SHP77 (cell line): ENCODE data around the gene RAB35.

Experiments used
- DNase-seq, 2 experiments: peaks; one replicate each; lab custom pipeline; 2025; lab: John Stamatoyannopoulos, UW

Gene RAB35

DNA sequence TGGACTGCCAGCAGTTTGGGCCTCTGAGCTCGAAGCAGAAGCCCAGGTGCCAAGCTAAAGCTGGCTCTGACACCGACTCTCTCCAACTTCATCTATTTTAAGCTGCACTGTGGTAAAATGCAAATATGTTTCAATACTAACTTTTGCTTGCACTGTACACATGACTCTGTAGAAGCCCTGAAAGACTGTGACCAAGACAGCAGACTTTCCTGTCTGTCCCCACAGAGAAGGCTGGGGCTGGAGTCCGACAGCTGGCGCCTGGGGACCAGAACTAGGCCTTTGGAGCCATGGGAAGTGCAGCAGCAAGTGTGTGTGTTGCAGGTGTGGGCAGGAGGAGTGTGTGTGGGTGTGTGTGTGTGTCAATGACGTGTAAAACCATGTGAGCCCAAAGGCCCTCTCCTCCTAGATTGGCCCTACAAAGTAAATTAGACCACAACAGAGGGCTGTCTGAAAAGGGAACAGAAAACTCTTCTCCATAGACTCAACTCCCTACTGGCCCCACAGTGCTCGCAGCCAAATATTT is 16.4 kb upstream of the RAB35 start:
- no peak for DNase-seq

GRCh38 chr12:120132054-120132836 is 15.7 kb upstream of the RAB35 start:
- no peak for DNase-seq

GRCh38 chr12:120131116-120131515 is 14.6 kb upstream of the RAB35 start:
- no peak for DNase-seq

- DNase-seq, result no peak
Measured at GRCh38 chr12:120130011-120130410, 13.5 kb upstream of the RAB35 start.

- DNase-seq, result no peak
Measured at GRCh38 chr12:120126635-120127005, 10.1 kb upstream of the RAB35 start.

DNA sequence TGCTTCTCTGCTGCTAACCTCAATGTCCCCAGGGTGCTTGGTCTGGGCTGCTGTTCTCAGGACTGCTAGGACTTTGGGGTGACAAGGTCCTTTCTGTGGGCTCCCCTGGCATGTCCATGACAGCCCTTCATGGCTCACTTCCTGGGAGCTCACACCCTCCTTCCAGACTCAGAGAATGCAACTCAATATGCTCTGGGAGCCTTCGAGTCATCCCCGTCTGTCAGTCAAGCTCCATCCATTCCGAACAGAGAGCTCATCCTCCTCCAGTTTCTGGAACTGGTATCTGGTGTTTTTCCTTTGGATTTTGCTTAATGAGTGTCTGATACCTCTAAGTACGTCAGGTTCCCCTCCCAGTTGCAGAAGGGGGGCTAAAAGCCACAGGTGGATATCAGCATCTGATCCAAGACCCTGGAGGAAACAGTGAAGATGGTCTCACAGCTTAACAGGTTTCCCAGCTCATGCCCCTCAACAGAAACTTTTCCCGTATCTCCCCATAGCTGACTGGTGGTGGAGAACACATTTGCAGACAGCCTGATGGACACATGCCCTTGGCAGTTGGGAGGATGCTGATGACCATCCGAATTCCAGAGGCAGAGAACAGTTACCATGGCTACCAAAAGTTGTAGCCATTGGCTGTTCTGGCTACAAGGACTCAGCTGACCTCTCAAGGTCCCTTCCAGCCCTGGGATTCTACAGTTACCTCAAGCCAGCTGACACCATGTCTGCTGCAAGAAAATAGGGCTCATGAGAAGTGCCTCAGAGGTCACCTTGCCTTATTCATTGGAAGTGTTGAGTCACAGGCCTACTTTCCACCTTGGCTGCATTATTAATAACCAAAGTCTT is 9.5 kb upstream of the RAB35 start:
- no peak for DNase-seq

DNA sequence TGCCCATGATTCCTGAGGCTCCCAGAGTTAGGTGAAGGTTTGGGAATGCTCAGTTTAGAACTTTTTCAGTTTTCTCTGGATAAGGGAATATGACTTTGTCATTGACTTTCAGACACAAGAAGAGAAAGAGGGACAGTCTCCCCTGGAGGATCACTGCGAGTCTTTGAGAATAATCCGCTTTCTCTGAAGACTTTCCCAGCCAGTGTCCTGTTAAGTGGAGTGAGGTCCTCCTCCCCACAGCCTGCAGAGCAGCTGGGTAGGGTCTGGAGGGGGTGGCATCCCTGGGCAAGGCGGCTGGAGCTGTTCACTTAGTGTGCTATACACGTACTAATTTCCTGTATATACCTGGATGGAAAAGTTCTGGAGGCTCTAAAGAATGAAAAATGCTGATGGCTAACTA is 8.5 kb upstream of the RAB35 start:
- no peak for DNase-seq

DNA sequence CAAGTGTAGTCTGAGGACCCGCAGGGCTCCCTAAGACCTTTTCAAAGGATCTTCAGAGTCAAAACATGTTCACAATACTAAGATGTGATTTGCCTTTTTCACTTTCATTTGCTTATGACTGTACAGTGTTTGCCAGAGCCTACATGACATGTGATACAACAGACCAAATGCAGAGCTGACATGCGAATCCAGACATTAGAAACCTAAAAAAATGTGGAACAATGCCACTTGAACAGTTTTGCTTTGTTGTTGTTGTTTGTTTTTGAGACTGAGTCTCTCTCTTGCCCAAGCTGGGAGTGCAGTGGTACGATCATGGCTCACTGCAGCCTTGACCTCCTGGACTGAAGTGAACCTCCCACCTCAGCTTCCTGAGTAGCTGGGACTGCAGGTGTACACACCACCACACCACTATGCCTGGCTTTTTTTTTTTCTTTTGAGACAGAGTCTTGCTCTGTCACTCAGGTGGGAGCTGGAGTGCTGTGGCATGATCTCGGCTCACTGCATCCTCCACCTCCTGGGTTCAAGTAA is 5.3 kb upstream of the RAB35 start:
- DNase-seq, result no peak

GRCh38 chr12:120121343-120121742 is 4.8 kb upstream of the RAB35 start:
- no peak for DNase-seq

- DNase-seq, result no peak
Measured at GRCh38 chr12:120119271-120119973, 2.9 kb upstream of the RAB35 start.

- DNase-seq, result peak; percentile 62 to 71
Measured at GRCh38 chr12:120118321-120119061, 1.9 kb upstream of the RAB35 start.

GRCh38 chr12:120117961-120118320 is 1.4 kb upstream of the RAB35 start:
- no peak for DNase-seq

DNA sequence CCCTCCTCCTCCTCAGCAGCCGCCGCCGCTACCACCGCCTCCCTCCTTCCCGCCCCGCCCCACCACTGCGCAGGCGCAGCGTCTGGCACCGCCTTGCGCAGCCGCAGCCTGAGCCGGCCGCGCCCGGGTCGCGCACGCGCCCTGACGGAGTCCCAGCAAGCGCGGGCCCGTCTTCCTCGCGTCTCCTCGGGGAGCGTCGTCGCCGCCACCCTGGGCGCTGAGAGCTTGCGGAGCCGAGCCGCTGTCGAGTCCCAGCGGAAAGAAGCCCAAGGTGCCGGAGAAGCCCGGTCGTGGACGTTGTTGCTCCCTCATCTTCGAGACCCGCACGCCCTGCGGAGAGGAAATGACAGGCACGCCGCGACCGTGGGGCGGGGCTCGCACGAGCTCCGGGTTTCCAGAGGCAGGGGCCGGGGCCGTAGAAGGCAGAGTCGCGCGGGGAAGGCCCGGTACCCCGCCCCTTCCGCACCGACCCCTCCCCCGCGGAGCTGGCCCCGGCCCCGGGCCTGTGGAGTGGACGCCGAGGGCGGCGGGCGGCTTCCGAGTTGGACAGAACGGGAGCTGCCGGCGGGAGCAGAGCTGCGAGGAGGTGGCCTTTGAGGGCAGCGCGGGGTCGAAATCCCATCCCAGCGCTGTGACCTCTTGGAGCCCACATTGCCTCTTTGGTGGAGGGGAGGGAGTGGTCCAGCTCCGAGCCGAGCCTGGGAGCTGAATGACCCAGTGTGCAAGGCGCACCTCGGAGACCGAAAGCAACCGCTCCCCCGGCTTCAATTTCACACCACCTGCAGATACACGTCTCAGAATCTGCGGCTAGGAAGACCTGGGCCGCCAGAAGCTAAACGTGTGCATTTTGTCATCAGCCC is 469 bp upstream of the RAB35 start:
- peak; percentile 87 to 94 for DNase-seq

- peak; percentile 57 to 72 for DNase-seq
Measured at GRCh38 chr12:120115692-120116440, 687 bp downstream of the RAB35 start.

GRCh38 chr12:120115066-120115465 is 1.5 kb downstream of the RAB35 start:
- DNase-seq, result no peak

DNA sequence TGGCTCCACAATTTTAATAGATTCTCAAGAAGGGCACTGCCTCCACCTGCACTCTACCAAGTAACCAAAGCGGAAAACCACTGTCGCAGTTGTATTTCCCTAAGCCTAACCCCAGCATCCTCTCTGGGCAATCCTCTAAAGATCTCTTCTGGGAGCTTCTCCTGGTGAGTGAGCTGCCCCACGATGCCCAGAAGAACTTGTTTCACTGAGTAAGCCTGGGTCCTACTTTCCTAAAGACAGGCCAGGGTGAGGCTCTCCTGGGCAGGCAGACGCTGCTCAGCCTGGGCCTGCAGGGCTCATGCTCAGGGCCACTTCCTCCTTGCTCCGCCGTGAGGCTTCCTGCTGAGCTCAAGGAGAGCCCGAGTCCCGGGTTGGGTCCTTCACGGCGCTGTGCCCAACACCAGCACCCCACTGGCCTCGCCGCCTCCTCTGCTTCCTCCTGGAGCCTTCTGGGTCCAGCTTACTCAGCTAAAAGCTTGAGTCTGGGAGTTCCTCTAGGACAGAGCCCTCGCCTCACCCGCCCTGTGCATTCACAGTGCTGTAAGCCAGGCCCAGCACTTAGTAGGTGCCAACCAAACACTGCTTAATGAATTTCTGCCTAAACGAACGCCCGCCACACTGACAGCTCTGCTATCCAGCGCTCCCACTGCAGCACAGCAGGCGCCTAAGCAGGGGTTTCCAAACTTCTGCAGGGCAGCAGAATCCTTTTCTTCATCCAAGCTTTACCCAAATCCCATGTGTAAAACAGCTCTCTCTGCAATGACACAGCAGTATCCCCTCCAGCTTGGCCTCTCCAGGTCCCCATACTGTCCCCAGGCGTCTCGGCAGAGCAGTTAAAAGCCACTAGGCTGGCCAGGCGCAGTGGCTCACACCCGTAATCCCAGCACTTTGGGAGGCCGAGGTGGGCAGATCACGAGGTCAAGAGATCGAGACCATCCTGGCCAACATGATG is 5.7 kb downstream of the RAB35 start:
- no peak for DNase-seq

- DNase-seq, result no peak
Measured at GRCh38 chr12:120109570-120110267, 6.8 kb downstream of the RAB35 start.

- DNase-seq, result no peak
Measured at GRCh38 chr12:120106151-120106550, 10.4 kb downstream of the RAB35 start.
